ENCODE measurements around the gene TEAD1.

The TEAD1 gene

DNA sequence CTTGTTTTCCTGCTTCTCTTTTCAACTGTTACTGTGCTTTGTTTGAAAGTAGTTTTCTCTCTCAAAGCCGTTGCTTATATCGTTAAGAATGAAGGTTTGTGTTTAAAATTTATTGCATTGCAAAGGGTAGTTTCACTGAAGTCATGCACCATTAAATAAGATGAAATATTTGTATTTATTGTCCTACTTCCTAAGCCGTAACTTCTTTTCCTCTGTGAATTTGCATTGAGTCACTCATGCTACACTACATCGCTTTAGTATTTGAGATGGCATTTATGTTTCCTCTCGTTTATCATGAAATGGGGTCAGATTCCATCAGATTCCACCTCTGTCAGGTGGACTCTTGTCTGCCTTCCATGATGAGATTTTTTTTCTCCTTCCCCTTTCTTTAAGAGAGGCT, 269.1 kb downstream of the TEAD1 start:
- no peak for DNase-seq (ENCODE audit: low spot score)

DNA sequence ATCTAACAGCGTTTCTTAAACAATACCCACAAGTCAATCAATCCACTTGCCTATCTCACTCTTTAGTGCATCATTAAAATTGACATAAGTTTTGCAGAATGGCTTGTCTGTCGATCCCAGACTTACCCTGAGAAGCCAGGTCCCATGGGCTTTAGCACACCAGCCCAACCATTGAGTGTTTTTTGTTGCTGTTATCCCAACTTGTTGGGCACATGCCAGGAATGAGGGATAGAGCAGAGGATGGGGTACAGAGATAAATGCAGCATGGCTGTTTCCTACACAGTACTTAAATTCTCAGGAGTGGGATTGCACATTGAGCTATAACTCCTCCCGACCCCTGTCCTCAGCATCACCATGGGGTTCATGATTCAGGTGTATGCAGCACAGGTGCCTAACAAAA, 270.7 kb downstream of the TEAD1 start:
- no peak for DNase-seq (ENCODE audit: low spot score)

DNA sequence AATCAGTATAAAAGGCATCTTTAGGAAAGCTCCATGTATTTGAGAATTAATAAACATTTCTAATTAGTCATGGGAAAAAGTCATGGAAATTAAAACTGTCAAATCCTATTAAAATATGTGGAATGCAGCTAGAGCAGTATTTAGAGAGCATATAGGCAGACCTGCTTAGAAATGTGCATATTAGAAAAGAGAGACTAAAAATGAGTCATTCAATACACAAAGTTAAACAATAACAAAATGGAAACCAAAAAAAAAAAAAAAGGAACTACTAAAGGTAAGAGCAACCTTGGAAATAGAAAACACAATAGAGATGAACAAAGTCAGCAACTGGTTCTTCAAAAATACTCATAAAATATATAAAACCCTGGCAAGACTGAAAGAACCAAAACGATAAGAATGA, 275.2 kb downstream of the TEAD1 start:
- DNase-seq (ENCODE audit: low spot score) = no peak

DNA sequence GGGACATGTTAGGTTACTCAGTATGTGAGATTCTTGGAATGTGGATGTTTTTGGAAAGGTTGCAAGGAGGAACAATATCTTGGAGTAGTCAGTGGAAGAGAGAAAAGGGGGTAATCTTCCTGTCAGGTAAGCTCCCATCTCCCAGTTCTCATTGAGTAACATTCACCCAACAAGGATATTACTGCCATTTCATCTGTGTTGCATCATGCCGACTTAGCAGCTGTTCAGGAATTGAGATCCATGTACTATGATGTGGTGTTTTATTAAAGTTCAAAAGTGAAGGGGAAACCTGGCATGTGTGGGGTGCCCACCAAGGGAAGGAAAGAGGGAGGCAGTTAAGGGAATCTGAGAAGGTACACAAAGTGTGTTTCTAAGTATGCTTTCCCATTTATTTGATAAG, 276.4 kb downstream of the TEAD1 start:
- DNase-seq (ENCODE audit: low spot score) = no peak

DNA sequence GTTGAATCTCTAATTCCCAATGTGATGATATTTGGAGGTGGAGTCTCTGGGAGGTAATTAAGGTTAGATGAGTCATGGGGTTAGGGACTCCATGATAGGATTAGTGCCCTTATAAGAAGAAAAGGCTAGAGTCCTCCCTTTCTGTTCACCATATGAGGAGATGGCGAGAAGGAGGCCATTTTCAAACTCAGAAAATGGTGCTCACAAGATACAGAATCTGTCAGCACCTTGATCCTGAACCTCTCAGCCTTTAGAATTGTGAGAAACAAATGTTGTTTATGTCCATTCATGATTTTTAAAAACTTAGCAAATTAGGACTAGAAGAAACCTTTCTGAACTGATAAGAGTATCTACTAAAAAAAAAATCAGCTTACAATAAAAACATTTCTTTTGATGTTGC, 277.2 kb downstream of the TEAD1 start:
- DNase-seq (ENCODE audit: low spot score) = no peak

DNA sequence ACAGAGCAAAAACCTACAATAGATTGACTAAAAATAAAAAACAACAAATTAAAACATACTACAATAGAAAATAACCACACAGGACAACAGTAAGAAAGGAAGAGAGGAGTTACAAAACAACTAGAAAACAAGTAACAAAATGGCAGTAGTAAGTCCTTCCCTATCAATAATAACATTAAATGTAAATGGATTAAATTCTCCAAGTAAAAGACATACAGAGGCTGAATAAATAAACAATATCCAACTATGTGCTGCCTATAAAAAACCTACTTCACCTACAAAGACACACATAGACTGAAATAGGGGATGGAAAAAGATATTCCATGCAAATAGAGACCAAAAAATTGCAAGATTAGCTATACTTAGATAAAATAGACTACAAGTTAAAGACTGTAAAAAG, 277.9 kb downstream of the TEAD1 start:
- DNase-seq (ENCODE audit: low spot score) = no peak

DNA sequence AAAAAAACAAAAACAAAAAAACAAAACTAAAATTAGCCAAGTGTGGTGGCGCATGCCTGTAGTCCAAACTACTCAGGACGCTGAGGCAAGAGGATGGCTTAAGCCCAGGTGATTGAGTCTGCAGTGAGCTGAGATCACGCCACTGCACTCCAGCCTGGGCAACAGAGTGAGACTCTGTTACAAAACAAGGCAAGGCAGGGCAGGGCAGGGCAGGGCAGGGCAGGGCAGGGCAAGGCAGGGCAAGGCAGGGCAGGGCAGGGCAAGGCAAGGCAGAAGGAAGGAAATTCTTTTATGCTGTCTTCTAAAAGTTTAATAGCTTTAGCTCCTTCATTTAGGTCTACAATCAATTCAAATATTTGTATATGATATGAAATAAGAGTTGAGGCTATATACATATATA, 284.8 kb downstream of the TEAD1 start:
- DNase-seq (ENCODE audit: low spot score) = no peak

DNA sequence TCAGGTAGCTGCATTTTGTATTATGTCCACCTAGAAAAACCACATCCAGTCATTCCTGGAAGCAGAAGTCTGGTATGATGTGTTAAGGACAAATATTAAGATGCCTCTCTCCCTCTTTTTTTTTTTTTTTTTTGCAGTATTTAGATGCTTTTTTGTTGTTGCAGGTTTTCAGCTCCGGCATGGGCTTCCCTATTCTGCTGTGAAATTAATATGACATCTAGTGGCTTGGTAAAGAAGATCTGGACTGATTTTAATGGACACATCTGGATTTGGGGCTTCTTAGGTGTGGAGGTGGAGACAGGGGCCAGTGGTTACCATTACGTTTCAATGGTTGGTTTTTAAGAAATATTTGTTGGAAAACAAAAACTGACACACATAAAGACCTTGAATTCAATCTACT, 287.4 kb downstream of the TEAD1 start:
- peak; percentile 33 for DNase-seq (ENCODE audit: low spot score)

DNA sequence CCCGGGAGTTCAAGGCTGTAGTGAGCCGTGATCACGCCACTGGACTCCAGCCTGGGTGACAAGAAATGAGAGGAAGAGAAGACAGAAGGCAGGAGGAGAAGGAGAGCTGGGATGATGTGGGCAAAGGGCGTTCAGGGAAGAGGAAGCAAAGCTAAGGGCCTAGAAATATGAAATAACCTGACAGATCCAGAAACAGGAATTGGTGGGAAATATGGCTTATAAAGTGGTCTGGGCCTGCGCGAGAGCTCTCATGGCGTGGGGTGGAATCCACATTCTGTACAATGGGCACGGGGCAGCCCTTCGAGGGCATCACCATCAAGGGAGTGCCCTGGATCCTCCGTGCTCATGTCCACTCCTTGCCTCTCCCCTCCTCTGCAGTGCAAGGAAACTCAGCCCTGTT, 288.1 kb downstream of the TEAD1 start:
- DNase-seq (ENCODE audit: low spot score) = no peak

DNA sequence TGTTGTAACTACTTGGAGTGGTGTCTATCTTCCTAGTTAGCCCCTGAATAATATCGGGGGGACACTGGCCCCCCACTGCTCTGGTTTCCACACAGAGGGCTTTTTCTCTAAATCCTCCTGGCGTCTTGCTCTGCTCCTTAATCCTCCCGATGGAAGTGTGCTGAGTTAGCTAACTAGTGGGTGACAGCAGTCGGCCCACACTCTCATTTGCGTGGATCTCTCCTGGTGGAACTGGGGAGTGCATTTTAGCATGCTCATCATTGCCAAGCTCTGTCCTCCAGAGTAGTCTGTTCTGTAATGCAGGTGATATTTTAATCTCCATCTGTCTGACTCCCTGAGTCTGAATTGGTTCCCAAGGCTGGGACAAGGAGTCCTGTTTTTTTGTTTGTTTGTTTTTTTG, 288.8 kb downstream of the TEAD1 start:
- no peak for DNase-seq (ENCODE audit: low spot score)

DNA sequence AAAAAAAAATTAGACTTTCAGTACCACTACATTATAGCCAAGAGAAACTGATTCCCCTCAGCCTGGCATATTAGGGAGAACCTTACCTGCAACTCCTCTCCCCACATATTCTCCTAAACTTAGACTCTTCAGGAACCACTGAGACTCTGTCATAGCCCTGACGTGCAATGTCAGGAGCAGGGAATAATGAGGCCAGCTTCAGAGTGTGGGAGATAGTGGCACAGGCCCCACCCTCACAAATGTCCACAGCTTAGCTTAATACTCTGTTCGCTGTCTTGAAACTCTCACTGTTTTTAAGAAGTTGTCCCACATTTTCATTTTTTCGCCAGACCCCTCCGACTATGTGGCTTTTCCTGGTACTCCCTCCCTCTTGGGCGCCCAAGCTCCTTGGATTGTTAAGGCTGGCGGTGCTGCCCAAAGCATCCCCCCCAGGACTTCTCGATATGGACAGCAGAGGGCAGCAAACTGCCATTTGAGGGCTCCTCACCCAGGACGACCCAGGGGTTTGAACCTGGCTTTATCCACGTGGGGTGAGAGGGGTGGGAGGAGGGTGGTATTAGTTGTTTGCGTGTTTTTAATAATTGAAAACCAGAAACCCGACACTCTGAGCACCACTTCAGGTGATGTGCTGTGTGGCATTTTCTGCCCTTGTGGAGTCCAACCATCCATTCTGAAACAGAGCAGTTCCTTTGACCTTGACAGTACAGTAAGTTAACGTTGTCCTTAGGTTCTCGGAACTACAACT, 289.7 kb downstream of the TEAD1 start:
- peak; percentile 92 for DNase-seq (ENCODE audit: low spot score)

DNA sequence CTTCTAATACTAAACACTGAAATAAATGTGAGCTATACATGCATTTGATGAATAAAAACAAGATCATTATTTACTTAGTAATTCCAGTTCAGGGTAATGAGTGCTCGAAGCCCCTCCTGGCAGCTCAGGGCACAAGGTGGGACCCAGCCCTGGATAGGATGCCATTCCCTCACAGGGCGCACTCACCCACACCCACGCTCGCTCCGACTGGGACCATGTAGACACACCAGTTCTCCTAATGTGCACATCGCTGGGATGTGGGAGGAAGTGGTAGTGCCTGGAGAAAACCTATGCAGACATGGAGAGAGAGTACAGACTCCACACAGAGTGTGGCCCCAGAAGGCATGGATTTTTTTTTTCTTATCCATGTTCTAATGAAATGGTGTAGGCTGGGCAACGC, 290.4 kb downstream of the TEAD1 start:
- no peak for DNase-seq (ENCODE audit: low spot score)

DNA sequence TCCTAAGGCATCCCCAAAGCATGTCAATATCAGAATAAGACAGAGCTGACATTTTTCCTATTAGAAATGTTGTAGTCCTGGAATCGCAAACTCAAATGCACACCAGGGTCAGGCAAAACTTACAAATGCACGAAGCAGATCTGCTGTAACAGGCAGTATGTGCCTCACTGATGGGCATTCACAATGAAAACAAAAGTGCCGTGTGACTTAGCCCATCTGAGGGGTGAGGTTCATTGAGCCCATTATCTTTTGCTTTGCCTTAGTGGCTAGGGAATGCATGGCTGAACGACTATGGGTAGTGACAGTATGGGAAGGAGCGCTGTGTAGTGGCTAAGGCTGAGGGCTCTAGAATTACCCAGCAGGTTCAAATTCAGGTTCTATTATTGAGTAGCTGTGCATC, 291.8 kb downstream of the TEAD1 start:
- DNase-seq (ENCODE audit: low spot score) = no peak

DNA sequence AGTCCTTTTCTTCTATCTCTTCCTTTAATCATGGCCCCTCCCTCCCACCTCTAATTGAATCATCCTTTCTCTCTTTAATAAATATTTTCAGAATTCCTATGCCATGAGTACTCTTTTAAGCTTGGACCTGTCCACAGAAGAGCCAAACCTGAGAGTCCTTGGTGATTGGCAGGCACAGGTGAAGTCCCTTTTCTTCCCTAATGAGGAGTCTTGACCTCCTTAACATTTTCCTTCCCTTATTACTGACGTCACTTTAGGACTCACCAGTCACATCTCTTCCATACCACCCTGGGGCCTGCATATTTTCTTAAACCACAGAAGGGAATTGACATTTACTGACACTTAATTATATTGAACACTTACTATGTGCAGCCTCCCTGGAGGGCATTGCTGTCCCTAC, 293.9 kb downstream of the TEAD1 start:
- no peak for DNase-seq (ENCODE audit: low spot score)

DNA sequence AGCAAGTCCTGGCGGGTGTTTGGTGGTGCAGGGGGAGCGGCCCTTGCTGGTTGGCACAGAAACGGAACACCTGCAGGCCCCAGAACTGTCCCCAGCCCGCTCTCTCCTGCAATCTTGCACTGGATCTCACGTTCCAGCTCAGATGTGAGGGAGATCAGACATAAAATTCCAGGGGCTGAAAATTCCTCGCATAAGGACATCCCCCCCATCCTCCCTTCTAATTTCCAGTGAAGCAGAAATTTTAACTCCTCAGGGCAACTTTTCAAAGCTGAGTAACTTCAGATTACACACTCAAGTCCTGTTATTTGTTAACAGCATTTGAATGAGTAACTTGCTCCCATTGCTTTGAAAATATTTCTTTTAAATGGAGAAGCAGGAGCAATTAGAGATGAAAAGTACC, 294.6 kb downstream of the TEAD1 start:
- DNase-seq (ENCODE audit: low spot score) = no peak

DNA sequence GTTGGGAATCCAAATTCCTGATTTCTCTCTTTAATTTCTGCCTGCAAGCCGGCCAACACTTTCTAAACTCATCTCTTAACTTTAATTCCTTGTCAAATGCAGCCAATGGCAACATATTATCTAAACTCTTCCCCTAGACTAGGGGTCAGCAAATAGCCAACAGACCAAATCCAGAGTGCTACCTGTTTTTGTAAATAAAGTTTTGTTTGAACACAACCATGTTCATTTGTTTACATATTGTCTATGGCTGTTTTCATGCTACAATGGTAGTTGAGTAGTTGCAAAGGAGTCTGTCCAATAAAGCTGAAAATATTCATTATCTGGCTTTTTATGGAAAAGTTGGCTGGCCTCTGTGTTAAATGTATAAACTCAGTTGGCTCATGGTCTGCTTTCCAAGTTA, 297.7 kb downstream of the TEAD1 start:
- no peak for DNase-seq (ENCODE audit: low spot score)

DNA sequence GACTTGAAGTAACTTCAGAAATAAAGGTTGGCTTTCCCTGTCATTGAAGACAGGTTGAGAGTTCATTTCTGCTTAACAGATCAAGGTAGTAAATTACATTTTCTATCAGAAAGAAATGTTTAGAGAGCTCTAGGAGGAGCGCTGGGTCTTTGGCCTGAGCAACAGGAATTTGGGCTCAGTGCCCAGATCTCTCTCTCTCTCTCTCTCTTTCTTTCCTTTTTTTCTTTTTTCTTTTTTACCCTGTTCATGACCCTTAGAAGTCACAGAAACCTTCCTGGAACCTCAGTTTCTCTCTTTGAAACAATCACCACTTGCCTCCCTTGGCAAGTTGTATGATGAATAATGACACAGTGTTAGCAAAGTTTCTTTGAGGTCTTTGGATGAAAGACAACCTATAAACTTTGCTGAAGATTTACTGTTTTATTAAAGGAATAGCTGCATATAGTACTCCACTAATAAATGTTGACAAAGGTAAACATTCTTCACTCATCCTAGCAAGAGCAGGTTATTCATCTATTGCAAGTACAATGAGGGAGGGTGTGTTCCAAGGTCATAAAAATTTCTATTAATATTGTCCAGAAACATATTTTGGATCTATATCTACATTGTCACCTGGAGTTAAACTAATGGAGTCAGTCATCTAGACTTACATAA, 299.4 kb downstream of the TEAD1 start:
- no peak for DNase-seq (ENCODE audit: low spot score)

DNA sequence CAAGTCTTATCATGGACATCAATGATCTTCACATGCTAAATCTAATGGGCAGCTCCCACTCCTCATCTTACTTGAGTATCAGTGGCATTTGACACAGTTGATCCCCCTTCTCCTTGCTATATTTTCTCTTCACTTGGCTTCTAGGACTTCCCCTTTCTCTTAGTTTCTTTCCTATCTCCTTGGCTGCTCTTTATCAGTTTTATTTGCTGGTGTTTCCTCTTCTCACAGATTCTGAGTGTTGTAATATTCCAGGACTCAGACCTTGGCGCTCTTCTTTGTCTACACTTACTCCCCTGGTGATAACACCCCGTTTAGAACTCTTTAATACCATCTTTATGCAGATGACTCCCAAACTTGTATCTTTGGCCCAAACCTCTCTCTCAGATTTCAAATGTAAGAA, 301.0 kb downstream of the TEAD1 start:
- no peak for DNase-seq (ENCODE audit: low spot score)

DNA sequence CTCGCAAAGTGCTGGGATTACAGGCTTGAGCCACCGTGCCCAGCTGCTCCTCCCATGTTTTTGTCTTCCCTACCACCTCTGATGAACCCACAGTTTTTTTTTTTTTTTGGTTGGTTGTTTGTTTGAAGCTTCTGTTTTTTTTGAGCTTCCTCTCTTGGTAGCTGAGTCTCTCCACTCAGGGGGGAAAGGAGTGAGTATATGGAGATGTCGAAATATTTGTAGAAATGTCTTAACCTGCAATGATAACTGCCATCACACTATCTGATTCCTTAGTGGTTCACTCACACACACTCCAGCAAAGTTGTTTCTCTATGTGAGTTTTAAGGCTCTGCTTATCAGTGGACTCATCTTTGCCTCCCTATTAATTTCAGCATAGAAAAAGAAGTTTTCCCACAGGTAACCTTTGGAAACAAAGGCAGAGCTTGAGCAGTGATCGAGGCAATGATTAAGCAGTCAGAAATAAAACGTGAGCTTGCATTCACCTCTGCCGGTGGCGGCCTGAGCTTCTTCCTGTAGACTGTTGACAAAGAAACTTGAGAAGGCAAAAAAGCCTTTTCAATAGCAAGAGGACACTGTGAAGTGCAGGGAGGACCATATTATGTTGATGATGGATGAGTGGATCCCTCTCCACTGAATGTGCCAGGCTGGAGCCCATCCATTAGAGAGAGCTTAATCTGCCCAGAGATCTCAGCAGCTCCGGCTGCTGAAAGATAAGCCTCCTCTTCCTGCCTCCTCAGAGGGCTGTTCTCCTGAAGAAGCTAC, 305.9 kb downstream of the TEAD1 start:
- DNase-seq (ENCODE audit: low spot score) = no peak

DNA sequence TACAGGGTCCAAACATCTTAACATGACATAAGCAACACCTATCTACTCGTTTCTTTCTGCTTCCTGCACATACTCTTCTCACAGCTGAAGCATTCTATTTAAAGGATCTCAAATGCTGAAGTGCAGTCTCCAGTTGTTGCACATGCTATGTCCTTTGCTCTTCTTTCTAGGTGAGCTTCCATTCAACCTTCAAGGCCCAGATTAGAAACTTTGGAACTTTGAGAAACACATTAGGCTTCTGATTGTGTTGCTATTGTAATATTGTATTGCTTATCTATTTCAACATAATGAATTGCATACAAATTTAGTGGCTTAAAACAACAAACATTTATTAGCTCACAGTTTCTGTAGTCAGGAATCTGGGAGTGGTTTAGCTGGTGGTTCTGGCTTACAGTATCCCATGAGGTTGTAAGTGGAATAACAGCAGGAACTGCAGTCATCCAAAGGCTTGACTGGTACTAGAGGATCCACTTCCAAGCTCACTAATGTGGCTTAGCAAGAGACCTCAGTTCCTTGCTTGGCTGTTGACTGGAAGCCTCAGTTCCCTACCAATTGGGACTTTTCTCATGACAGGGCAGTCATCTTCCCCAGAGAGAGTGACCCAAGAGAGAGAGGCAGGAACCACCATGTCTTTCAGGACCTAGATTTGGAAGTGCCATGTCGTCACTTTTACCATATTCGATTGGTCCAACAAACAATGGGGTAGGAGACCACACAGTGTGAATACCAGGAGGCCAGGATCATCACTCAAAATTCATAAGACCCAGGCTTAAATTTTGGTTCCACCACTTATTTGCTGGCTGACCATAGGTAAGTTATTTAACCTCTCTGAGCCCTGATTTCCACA, 307.7 kb downstream of the TEAD1 start:
- peak; percentile 50 for DNase-seq (ENCODE audit: low spot score)

DNA sequence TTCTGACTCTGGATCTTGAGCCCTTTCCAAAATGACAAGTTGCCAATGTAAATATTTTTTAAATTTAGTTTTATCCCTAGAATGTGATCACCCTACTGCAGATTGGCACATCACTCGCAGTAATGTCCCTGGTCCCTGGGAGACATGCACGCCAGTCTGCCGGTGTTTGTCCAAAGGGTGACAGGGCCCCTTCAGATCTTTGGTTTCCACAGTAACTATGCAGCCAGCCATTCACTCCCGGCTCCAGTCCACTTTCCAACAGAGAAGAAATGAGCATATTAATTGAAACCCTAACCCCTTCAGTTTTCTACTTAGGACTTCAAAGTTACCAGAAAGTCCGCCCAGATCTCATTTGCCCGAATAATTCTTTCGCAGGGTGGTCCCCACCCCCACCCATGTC, 309.1 kb downstream of the TEAD1 start:
- no peak for DNase-seq (ENCODE audit: low spot score)

DNA sequence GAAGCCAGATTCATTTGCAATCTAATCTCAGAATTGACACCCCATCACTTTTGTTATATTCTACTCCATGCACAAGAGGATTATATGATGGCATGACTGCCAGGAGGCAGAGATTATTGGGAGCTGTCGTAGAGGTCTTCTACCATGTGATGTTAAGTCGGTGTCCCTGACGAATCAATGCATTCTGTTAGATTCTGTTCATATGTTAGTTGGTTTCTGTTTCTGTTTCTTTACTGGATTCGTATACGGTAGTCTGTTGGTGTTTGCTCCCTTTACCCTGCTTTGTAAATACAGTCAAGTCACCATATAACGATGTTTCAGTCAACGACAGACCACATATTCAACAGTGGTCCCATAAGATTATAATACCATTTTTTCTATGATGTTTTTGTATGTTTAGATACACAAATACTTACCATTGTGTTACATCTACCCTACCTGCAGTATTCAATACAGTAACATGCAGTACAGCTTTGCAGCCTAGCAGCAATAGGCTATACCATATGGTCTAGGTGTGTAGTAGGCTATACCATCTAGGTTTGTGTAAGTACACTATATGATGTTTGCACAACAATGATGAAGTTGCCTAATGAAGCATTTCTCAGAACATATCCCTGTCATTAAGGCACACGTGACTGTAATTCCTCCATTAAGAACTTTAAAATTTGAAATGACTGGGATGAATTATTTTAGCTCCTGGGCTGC, 312.1 kb downstream of the TEAD1 start:
- no peak for DNase-seq (ENCODE audit: low spot score)

All from AG20443 (cell line).